Activated CD4-positive, CD25-positive, alpha-beta regulatory T cell treated with anti-CD3 and anti-CD28 coated beads, Interleukin-2, amount 50 U/mL, for 24 hours (primary cell): ENCODE data around the gene WDFY2.
"Not testable (repeated sequence)": the region's sequence is repeated elsewhere in the genome, so short reads cannot be mapped to it uniquely, and the experiment has no call there.

Experiments used
- ATAC-seq, 2 donors: fragments of 150-1000 bp; cut with Tn5 transposase; one replicate each; pipeline ENCODE4 v1.10.0; 2021; ENCODE audit warnings: mild to moderate bottlenecking in 1 of 2, moderate library complexity in 1 of 2

The WDFY2 gene

GRCh38 chr13:51632591-51633362 is 48.5 kb downstream of the WDFY2 start:
- ATAC-seq = no peak

DNA sequence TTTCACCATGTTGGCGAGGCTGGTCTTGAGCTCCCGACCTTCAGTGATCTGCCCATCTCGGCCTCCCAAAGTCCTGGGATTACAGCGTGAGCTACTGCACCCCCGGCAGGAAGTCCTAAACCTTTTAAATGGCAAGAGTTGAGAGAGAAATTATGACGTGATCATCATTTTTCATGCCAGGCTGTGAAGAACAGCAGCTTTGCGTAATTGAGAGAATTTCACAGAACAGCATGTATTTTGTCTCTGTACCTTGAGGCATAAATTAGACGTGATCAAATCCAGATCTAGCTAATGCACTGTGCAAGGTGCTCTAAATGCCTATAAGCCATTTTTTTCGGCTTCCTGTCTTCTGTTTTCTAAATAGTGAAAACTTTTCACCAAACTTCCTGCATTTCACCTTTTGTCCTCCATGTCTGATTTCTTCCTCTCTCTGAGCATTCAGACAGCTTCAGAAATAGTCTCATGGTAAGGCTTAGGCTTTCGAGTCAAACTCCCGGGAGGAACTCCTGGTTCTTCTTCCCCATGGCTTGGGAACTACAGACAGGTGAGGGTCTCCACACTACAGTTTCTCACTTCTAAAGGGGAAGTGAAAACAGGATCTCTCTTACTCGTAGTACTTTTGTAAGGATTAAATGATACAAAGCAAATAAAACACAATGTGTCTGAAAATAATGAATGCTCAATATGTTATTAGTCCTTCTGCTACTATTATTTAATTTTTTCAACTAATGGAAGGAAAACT is 51.0 kb downstream of the WDFY2 start:
- ATAC-seq = peak in 1 of 2 donors; percentile 17

DNA sequence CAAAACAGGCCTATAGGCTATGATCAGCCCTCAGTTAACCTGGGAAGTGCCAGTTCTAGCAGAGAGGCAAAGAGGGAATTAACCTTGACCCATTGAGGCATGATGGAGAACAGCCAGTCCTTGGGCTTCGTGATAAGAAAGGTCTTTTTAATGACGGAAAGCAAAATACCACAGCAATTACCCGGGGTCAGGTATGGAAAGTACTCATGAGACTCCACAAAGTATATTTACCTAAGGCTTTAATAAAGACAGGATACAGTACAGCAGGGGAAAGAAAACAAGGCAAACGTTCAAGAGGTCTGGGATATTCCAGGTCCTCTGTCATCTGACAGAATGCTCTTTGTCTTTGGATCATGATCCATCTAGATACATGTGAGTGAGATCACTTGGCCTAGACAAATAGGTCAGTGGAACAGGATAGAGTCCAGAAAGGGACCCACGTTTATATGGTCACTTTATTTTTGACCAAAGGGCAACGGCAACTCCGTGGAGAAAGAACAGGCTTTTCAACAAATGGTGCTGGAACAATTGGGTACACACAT is 52.2 kb downstream of the WDFY2 start:
- ATAC-seq = no peak

- no peak for ATAC-seq
Measured at GRCh38 chr13:51637852-51638215, 53.6 kb downstream of the WDFY2 start.

GRCh38 chr13:51638216-51638871 is 54.1 kb downstream of the WDFY2 start:
- no peak for ATAC-seq

DNA sequence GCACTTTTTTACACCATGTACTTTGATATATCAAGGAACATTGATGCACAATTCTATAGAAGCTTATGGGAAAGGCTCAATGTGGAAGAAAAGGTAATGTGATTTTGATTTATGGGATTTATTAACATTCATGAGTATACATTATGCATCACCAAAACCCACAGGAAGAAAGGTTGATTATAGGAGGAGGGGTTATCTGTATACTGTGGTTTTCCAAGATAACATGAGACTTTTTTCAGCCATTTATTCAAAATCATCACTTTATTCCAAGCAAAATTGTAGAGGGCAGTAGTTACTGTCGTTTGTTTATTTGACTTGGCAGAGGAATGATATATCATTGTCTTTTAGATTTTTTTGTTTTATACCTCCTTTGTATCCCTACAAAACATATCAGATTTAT is 54.9 kb downstream of the WDFY2 start:
- ATAC-seq = no peak

- not testable (repeated sequence) for ATAC-seq
Measured at GRCh38 chr13:51640696-51641095, 56.4 kb downstream of the WDFY2 start.

- no peak for ATAC-seq
Measured at GRCh38 chr13:51643105-51643881, 59.0 kb downstream of the WDFY2 start.

DNA sequence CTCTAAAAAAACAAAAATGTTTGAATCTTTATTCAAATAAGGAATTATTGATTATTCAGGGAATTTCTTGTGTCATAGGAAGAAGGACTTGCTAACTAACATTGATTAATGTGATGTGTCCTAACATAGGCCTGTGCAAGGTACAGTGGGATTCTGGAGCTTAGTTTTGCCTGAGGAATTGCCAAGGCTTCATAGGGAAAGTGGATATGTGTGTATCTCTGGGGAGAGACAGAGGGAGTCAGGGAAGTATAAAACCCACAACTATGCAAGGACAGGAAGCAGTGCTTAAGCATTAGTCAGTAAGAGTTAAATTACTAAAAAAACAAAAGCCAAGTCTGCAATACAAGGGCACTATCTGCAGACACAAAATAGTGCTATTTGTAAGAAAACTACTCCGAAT is 59.6 kb downstream of the WDFY2 start:
- ATAC-seq = no peak

DNA sequence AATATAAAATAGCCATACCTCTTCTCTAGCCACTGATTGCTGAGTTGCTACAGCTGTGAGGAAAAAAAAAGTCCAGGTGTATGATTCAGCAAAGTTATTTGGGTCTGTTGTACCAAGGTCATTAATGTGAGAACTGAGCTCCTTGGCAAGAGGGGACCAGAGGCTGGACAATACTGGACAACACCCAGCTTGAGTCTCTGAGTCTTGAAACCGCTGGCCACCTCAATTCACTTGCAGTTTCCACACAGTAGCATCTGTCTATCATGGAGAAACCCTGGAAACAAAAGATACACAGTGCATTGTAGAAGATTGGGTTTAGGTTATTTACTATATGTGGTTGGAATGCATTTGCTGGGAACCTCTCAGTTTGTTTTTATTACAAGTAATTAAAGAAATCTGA is 60.4 kb downstream of the WDFY2 start:
- ATAC-seq = no peak

GRCh38 chr13:51645154-51645650 is 60.9 kb downstream of the WDFY2 start:
- peak; percentile 51 to 57 for ATAC-seq

DNA sequence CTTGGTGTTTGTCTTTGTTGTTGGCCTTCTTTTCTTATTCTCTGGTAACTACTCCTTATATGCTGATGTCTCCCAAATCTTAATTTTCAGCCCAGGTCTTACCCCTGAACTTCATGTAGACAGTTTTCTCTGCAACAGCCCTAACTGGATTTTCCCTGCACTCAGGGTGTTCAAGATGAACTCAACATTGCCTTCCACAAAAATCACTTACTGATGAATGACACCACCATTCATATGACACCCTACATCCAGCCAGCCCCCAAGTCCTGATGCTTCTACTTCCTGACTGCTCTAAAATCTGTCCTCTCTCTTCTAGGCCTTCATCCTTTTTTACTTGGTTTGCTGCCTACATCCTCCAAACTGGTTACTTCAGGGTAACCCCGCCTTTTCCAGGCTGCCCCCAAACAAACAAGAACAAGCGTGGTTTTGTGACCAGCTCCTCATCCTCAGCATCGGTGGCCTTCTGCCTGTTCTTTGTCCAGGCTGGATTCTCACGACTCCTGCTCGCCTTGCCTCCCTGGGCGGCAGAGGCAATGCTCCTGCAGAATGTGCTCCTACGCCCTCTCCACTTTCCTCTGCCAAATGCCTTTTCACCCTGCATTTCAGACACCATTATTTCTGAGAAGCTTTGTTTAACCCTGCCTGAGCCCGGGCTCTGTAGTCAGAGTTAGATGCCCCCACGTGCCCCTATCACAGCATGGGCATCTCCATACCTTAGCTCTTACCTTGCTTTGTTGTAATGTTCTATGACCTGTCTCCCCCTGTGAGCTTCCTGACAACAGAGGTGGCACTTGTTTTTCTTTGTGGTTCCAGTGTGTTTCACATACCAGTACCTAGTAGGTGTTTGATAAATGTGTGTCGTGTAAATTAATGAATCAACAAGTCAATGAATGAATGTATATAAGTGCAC is 61.8 kb downstream of the WDFY2 start:
- ATAC-seq = peak; percentile 57 to 62

GRCh38 chr13:51647067-51647466 is 62.8 kb downstream of the WDFY2 start:
- peak; percentile 33 to 58 for ATAC-seq

- ATAC-seq = not testable (repeated sequence)
Measured at GRCh38 chr13:51652193-51652592, 67.9 kb downstream of the WDFY2 start.

GRCh38 chr13:51659276-51660127 is 75.2 kb downstream of the WDFY2 start:
- no peak for ATAC-seq

DNA sequence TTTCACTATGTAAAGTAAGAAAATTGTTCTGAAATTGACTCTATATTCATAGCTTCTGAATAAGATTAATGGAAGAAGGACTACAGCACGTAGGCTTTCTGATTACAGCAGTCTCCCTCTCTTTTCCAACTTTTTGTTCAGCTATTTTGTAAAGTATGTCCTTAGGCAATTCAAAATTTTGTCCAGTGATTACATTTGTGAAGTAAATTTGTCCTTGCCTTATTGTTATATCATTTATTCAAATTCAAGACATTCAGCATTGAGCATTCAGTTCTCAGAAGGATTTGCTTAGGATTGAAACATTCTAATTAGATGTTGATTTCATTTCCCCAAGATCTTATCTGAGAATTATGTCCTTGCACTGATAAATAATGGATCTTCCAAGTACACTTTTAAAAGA is 76.6 kb downstream of the WDFY2 start:
- no peak for ATAC-seq

DNA sequence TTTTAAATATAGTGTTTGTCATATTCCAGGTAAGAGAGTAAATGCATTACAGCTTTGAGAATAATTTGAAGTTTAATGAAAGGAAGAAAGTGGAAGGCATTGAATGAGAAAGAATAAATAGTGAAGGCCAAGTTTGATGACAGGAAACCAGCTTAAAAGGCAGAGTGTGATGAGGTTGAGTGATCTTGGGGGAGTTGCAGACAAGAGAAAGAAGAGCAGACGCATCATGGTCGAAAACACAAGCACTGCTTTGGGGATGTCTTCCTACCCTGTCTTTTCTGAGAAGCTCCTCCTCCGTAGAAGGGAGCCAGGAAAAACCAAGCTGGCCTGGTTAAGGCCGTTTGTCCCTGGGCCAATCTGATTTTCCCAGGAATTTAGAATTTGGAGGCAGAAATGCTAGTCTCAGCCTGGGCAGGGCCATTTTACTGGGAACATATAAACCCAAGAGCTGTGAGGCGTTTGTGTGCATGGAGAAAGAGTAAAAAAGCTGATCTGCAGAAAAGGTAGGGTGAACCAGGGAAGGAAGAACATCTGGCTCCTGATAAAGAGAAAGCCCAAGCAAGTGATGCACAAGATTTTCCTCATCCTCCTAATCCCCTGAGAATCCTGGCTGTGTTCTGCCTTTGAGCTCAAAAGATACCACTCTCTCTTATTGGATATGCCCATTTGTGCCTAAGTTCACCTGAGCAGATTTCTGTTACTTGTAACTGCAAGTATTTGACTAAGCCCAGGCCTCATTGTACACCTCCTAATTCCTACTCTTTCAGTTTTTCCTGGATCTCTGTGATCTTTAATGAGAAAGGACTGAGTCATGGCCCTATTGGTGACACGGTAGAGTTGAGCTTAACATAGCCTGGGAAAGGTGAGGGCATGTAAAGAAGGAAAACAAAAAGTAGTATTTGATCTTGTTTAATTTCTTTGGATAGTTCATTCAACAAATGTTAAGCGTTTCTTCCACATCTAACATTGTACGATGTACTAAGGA is 80.0 kb downstream of the WDFY2 start:
- no peak for ATAC-seq

DNA sequence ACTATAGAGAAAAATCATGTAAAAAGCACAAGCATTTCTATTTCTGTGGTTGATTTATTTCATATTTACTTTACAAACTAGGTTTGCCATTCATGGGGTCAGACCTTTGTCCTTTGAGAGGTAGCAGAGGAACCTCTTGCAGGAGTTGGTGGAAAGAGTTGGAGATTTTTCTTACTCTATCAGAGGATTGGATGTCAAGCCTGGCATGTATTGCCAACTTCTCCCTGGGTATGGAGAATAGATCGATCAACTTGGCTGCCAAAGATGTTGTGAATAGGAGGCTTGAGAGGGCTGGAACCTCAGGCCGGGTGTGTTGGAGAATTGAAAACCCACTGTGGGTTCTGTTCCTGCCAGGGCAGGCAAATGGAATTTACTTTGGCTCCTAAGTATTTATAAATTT is 81.2 kb downstream of the WDFY2 start:
- no peak for ATAC-seq

- no peak for ATAC-seq
Measured at GRCh38 chr13:51666374-51666773, 82.1 kb downstream of the WDFY2 start.
